Lung microvascular endothelial cell (primary cell): ENCODE data around the gene AFMID. TPM values are rescaled to one million over a fixed set of nuclear protein-coding genes. Genes with fewer than 3 reads are reported as not detected.

ENCODE experiments used
- DNase-seq, 2 donors: peaks; one replicate each; pipeline versions ENCODE4 v3.0.0 to v3.0.0-alpha.2; 2010; ENCODE audit warnings: low read depth in 2 of 2
- total RNA-seq: library from RNA; depleted of rRNA; stranded (reverse); fragments of >200 nt; gene quantifications from 2 replicates; pipeline ENCODE4 v1.2.1, GENCODE V29; 2014

AFMID gene
- total RNA-seq, 1 donor from 2014 or later = 78.6 TPM

GRCh38 chr17:78253946-78254672 is 66.9 kb downstream of the AFMID start:
- DNase-seq = peak; percentile 81 to 91

DNA sequence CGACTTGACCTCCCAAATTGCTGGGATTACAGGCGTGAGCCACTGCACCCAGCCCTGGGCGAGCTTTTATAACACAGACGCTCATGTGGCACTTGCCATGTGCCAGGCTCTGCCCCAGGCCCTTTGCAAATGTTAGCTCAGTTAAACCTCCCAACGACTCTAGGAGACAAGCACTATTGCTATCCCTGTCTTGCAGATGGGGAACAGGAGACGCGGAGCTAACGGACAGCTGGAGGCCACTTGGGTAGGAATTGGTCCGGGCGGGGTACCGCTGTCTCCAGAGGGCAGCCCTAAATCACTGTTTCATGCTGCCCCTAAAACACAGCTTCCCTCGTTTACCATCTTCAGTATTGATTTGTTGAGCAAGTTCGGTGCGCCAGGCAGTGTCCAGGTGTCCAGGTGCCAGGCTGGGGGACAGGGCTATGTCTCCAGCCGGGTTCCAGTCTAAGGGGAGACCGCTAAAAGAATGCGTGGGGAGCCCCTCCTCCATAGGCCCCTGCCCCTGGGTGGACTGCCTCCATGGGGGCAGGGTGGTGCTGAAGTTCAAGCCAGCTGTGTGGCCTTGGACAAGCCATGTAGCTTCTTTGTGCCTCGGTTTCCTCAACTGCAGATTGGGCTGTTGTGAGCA is 68.0 kb downstream of the AFMID start:
- DNase-seq = no peak

DNA sequence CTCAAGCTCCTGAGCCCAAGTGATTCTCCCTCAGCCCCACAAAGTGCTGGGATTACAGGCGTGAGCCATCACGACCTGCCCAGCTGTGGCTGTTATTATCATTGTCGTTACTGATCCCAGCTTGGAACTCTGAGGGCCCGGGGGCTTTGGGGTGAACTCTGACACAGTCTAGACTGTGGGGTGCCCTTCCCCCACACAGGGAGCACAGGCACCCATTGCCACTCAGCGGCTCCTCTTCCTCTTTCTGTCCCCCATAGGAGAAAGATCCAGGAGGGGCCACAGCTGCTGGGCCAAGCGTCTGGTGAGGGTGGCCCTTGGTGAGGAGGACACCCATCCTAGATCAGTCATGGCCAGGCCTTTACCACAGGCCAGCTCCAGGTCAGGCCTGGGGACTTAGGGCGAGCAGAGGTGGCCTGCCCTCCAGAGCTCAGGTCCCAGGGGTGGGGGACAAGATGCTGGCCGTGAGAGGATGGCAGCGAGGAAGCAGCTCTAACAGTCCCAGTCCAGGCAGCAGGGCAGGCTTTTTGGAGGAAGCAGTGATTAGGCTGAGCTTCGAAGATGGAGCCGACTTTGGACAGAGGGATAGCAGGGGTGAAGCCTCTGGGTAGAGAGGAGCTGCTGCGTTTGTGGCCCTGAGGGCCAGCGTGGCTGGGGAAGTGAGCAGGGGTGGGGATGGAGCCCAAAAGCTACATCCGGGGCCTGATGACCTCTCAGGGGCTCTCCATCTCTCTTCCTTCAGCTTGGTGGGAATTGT is 69.0 kb downstream of the AFMID start:
- DNase-seq = no peak

DNA sequence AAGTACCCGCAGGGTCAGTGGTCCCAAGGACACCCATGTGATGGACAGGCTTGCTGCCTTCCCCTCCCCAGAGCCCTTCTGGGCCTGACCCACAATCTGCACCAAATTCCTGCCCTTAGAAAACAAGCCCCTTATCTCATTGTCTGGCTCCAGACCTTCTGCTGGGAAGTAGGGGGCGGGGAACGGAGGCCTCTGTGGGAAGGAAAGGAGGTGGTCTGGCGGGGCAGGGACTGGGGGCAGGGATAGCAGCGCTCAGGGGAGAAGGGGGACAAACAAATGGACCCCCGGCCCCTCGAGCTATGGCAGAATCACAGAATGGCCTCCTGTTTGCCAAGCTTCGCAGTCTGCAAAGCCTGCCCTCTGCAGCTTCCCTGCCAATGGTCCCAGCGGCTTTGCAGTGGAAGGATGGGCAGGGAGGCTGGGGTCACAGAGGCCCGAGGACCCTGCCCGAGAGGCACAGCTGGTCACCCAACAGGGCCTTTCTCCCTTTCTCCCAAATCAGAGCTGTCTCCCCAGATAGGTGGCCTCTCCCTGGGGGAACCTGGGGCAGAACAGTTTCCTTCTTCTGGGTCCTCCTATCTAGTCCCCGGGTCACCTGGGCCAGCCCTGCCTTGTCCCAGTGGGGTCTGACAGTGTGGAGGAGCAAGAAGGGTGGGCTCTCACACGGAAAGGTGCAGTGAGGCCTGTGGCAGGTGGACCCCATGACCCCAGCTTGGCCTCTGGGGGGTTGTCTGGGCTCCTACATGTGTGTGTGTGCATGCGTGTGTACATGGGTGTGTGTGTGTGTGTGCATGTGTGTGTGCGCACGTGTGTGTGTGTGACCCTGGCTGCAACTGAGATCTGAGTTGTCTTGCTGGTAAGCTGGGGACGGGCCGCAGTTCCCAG is 69.8 kb downstream of the AFMID start:
- no peak for DNase-seq

Other genes starting within 250 kb of the AFMID start
- 5.7 and 7.5 TPM in 2 replicates for gene TNRC6C, start 228.7 kb upstream of the AFMID start, total RNA-seq
- gene TMC6, start 58.6 kb upstream of the AFMID start, total RNA-seq = 20.9 and 31.9 TPM in 2 replicates
- 0.20 and 0.22 TPM in 2 replicates for gene TMC8, start 56.6 kb upstream of the AFMID start, total RNA-seq
- gene C17orf99, start 41.0 kb upstream of the AFMID start, total RNA-seq = not detected in 2 replicates
- gene SYNGR2, start 18.8 kb upstream of the AFMID start, total RNA-seq = 27.2 and 55.8 TPM in 2 replicates
- gene TK1, start 310 bp upstream of the AFMID start, total RNA-seq = 23.6 and 88.7 TPM in 2 replicates
- gene BIRC5, start 26.9 kb downstream of the AFMID start, total RNA-seq = 10.3 and 50.3 TPM in 2 replicates
- 0.22 and 0.79 TPM in 2 replicates for gene TMEM235, start 44.3 kb downstream of the AFMID start, total RNA-seq
- gene SOCS3, start 172.7 kb downstream of the AFMID start, total RNA-seq = 39.2 and 79.6 TPM in 2 replicates
- gene PGS1, start 191.3 kb downstream of the AFMID start, total RNA-seq = 15.7 and 26.4 TPM in 2 replicates